OCI-LY3 (cell line): ENCODE measurements around the gene SESN3.

Experiments used
- H2AFZ ChIP-seq: fragments of 200-600, 300-600 bp; shearing (Covaris generic); 2 replicates; pipeline ENCODE4 v1.6.0; 2014; ENCODE audit warnings: antibody characterized with exemption, low read depth, low read length
- H3K27ac ChIP-seq: fragments of 200-600, 300-600 bp; sonication (generic); 2 replicates; pipeline ENCODE4 v1.5.1; 2014; ENCODE audit warnings: mild to moderate bottlenecking, low read length, moderate library complexity, mixed read lengths
- H3K27me3 ChIP-seq: fragments of 200-600, 300-600 bp; sonication (generic); 2 replicates; pipeline ENCODE4 v1.6.1; 2014; ENCODE audit warnings: low read depth, low read length, mixed read lengths
- H3K36me3 ChIP-seq: fragments of 200-600, 300-600 bp; sonication (generic); replicated peaks from 2 replicates; pipeline ENCODE3; 2014; ENCODE audit warnings: low read depth, low read length, mixed read lengths
- H3K4me1 ChIP-seq: fragments of 300-600, 200-600 bp; sonication (generic); 2 replicates; pipeline ENCODE4 v1.6.1; 2014; ENCODE audit warnings: low read length, mixed read lengths
- H3K4me2 ChIP-seq: fragments of 200-600, 300-600 bp; sonication (generic); 2 replicates; pipeline ENCODE4 v1.6.1; 2014; ENCODE audit warnings: low read length, mixed read lengths
- H3K4me3 ChIP-seq: fragments of 300-600, 200-600 bp; sonication (generic); 2 replicates; pipeline ENCODE4 v1.5.1; 2014; ENCODE audit warnings: antibody characterized with exemption, mild to moderate bottlenecking, low read length, moderate library complexity
- H3K79me2 ChIP-seq: fragments of 300-600, 200-600 bp; shearing (Covaris generic); 2 replicates; pipeline ENCODE4 v1.6.1; 2014; ENCODE audit warnings: mild to moderate bottlenecking, low read length, mixed read lengths
- H3K9ac ChIP-seq: fragments of 300-600, 200-600 bp; shearing (Covaris generic); 2 replicates; pipeline ENCODE4 v1.6.0; 2014; ENCODE audit warnings: mild to moderate bottlenecking, low read length, moderate library complexity
- H3K9me3 ChIP-seq: fragments of 200-600, 300-600 bp; shearing (Covaris generic); 2 replicates; pipeline ENCODE4 v1.6.1; 2014; ENCODE audit warnings: low read length, mixed read lengths; ENCODE audit not compliant: insufficient read depth
- H4K20me1 ChIP-seq: fragments of 200-600, 300-600 bp; sonication (generic); 2 replicates; pipeline ENCODE4 v1.6.1; 2016; ENCODE audit warnings: low read length, mixed read lengths; ENCODE audit not compliant: insufficient read depth
- CTCF ChIP-seq: fragments of 200-600, 300-600 bp; sonication (generic); IDR thresholded peaks from 2 replicates; pipeline ENCODE4 v1.5.1; 2014; ENCODE audit warnings: antibody characterized with exemption, low read length, low read depth
- EZH2phosphoT487 ChIP-seq: fragments of 200-600 bp; shearing (Covaris generic); IDR thresholded peaks from 2 replicates; pipeline ENCODE4 v1.6.1; 2018; ENCODE audit warnings: antibody characterized with exemption, mixed run types, low read depth

Gene SESN3

GRCh38 chr11:95243673-95244072 lies 12.7 kb upstream of the SESN3 start:
- Histone ChIP-seq H2AFZ (no peak overlapping the region), H3K27me3 (no peaks in the 10 kb centered on the region), H3K9me3 (no peaks in the 10 kb centered on the region), H3K4me2 (no peak overlapping the region), H4K20me1 (no peaks in the 10 kb centered on the region), H3K4me1 (peaks cover 46% of the 10 kb centered on the region), H3K9ac (no peak overlapping the region), H3K4me3 (no peak overlapping the region), H3K36me3 (no peaks in the 10 kb centered on the region), H3K27ac (no peak overlapping the region), H3K79me2 (no peaks in the 10 kb centered on the region)
- TF ChIP-seq EZH2phosphoT487 (no peak), CTCF (no peak)

GRCh38 chr11:95242845-95243605 lies 12.0 kb upstream of the SESN3 start:
- no peaks in the 10 kb centered on the region for H3K79me2 ChIP-seq
- H3K9me3 ChIP-seq, result no peaks in the 10 kb centered on the region
- H4K20me1 ChIP-seq, result no peaks in the 10 kb centered on the region
- H3K27me3 ChIP-seq, result no peaks in the 10 kb centered on the region
- no peaks in the 10 kb centered on the region for H3K36me3 ChIP-seq
- H3K4me2 ChIP-seq, result peak overlapping the region; percentile 77
- peak overlapping the region; percentile 94 for H3K27ac ChIP-seq
- TF ChIP-seq CTCF (no peak), EZH2phosphoT487 (no peak)
- H2AFZ ChIP-seq, result no peak overlapping the region
- peak overlapping the region; percentile 67 for H3K4me3 ChIP-seq
- H3K9ac ChIP-seq, result peak overlapping the region; percentile 69; the same call in 1 of the 2 replicates
- H3K4me1 ChIP-seq, result peaks cover 39% of the 10 kb centered on the region

- Histone ChIP-seq H3K9me3 (no peaks in the 10 kb centered on the region), H3K36me3 (no peaks in the 10 kb centered on the region), H3K9ac (peak overlapping the region; percentile 69), H3K4me1 (peaks cover 33% of the 10 kb centered on the region), H3K79me2 (no peaks in the 10 kb centered on the region), H2AFZ (no peak overlapping the region), H4K20me1 (no peaks in the 10 kb centered on the region), H3K4me2 (peak overlapping the region; percentile 77), H3K4me3 (peak overlapping the region; percentile 67), H3K27ac (peak overlapping the region; percentile 94), H3K27me3 (no peaks in the 10 kb centered on the region)
- TF ChIP-seq CTCF, result no peak
- TF ChIP-seq EZH2phosphoT487, result no peak
These were observed 11.3 kb upstream of the SESN3 start for GRCh38 chr11:95242091-95242844.

- Histone ChIP-seq H3K9me3 (no peaks in the 10 kb centered on the region), H3K4me1 (peaks cover 33% of the 10 kb centered on the region), H3K4me3 (peak overlapping the region; percentile 67), H3K79me2 (no peaks in the 10 kb centered on the region), H3K9ac (peak overlapping the region; percentile 69), H3K27ac (peak overlapping the region; percentile 94), H4K20me1 (no peaks in the 10 kb centered on the region), H3K27me3 (no peaks in the 10 kb centered on the region), H2AFZ (no peak overlapping the region), H3K36me3 (no peaks in the 10 kb centered on the region), H3K4me2 (peak overlapping the region; percentile 77)
- no peak for TF ChIP-seq EZH2phosphoT487
These were observed 10.7 kb upstream of the SESN3 start for GRCh38 chr11:95241681-95242081.
